Mammary epithelial cell (primary cell): ENCODE data around the gene TUB.

Source experiments
- EZH2 ChIP-seq: IDR thresholded peaks from 2 replicates; pipeline ENCODE4 v1.6.1; 2012; ENCODE audit warnings: low read length, inconsistent platforms, borderline replicate concordance
- TF ChIP-seq, protein P1 (sequence below), 2 donors: IDR thresholded peaks in 1 of 2; conservative IDR thresholded peaks in 1 of 2; 2 replicates each; pipeline ENCODE4 v1.5.1; 2011 to 2012; ENCODE audit warnings: inconsistent platforms in 2 of 2, low read length in 2 of 2, mild to moderate bottlenecking in 2 of 2, control low read depth in 1 of 2, low read depth in 1 of 2; ENCODE audit not compliant: insufficient read depth in 1 of 2; ENCODE audit errors: extremely low read depth in 1 of 2

DNA sequence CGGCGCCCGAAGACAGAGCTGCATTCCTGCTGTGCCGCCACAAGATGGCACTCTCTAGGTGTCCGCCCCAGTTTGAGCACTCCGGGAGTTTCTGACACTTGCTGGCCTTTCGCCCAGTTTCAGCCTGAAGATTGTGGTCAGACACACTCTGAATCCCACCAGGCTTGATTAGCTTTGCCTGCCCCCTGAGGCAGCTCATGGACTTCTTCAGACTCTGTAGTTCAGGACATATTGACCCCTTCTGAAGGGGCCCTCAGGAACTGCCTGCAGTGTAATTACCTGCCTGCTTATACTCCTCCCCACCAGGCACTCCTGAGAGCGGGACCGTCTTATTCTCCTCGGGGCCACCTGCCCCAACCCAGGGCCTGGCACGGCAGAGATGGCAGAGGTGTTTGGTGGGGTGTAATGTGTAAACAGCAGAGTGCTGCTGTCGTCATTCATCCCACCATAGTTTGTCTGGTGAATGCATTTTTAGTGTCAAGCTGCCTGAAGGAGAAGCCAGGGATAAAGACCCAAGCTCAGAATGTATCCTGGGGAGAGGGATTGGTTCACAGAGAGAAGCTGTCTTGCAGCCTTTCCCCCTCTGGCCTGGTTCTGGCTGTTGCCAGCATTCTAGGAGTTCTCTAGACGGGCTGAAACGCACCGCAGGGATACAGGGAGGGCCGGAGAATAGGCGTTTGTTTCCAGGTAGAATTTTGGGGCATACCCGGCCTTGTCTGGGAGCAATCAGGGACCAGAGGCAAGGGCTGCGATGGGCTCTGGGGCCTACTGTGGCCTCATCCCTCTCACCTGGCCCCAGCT lies 47.5 kb upstream of the TUB start:
- TF ChIP-seq, protein P1, sequence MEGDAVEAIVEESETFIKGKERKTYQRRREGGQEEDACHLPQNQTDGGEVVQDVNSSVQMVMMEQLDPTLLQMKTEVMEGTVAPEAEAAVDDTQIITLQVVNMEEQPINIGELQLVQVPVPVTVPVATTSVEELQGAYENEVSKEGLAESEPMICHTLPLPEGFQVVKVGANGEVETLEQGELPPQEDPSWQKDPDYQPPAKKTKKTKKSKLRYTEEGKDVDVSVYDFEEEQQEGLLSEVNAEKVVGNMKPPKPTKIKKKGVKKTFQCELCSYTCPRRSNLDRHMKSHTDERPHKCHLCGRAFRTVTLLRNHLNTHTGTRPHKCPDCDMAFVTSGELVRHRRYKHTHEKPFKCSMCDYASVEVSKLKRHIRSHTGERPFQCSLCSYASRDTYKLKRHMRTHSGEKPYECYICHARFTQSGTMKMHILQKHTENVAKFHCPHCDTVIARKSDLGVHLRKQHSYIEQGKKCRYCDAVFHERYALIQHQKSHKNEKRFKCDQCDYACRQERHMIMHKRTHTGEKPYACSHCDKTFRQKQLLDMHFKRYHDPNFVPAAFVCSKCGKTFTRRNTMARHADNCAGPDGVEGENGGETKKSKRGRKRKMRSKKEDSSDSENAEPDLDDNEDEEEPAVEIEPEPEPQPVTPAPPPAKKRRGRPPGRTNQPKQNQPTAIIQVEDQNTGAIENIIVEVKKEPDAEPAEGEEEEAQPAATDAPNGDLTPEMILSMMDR (conservative IDR thresholded peaks at IDR 0.05 in 1 of 2, IDR thresholded peaks at IDR 0.05 in 1 of 2; ENCODE audit: extremely low read depth in 1 of 2, insufficient read depth in 1 of 2, low read depth in 1 of 2, low read length in 2 of 2): peak; percentile 85 to 95
- TF ChIP-seq EZH2: no peak
